ENCODE data around the gene CD180. TPM values are rescaled to one million over a fixed set of nuclear protein-coding genes. Genes with fewer than 3 reads are reported as not detected.

CD180 gene
- total and polyA plus RNA-seq, 2 donors (not counting 3 experiments of a cell fraction or from before 2014, with no cell fraction given): not detected

DNA sequence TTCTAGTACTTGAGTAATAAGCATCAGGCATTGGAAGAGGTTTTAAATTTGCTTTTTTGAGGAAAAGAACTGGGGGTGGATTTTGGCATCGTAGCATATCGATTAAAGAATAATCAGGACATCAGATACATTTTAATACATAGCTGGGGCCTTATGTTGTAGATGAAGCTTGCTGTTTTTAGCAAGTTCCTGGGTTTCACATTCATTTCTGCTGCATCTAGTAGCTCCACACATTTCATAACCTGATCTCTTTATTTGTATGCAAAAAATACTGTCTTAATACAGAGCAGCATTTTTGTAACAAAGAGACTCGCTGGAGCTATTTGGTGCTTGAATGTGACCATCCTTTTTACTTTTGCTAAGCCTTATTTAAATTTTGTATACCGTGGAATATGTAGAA, 28.5 kb downstream of the CD180 start:
- ChIA-PET POLR2A (no interaction called here), CTCF (interaction anchor here (0.8 to 9.5 kb wide), 6 partner anchors 8 to 1085 kb away, joined by 3 to 126 read pairs (median 12); no protein-coding TSS in a partner anchor)
- H3K9ac ChIP-seq (replicated peaks; ENCODE audit: extremely low read depth, insufficient read depth, low read length): no peak overlapping the region
- H3K36me3 ChIP-seq (ENCODE audit: control insufficient read depth in 2 of 2, extremely low read depth in 1 of 2, insufficient read depth in 2 of 2, low read length in 2 of 2): peaks cover 23 to 28% of the 10 kb centered on the region in 2 experiments
- H3K9me1 ChIP-seq (replicated peaks; ENCODE audit: control insufficient read depth, extremely low read depth, insufficient read depth, low read length): no peaks in the 10 kb centered on the region
- no peak overlapping the region for H3K27ac ChIP-seq (ENCODE audit: insufficient read depth, low read depth, low read length)
- peaks cover 8% of the 10 kb centered on the region for H3K4me1 ChIP-seq (ENCODE audit: control insufficient read depth, extremely low read depth, insufficient read depth, low read length)
- H3K4me2 ChIP-seq (ENCODE audit: insufficient read depth, low read length): no peak overlapping the region
- no peaks in the 10 kb centered on the region for H3K27me3 ChIP-seq (ENCODE audit: control insufficient read depth in 2 of 2, insufficient read depth in 2 of 2, low read length in 2 of 2)
- no peaks in the 10 kb centered on the region for H4K20me1 ChIP-seq (replicated peaks; ENCODE audit: control insufficient read depth, extremely low read depth, insufficient read depth, low read length)
- no peak overlapping the region for H3K4me3 ChIP-seq (replicated peaks in 1 of 3; ENCODE audit: insufficient read depth in 1 of 3, low read depth in 1 of 3, low read length in 3 of 3)
- TF ChIP-seq FOS (IDR thresholded peaks at IDR 0.05; ENCODE audit: borderline replicate concordance, insufficient read depth, low read length): no peak
- no peaks in the 10 kb centered on the region for H3K9me3 ChIP-seq (replicated peaks; ENCODE audit: control insufficient read depth, insufficient read depth, low read length)
- H2AFZ ChIP-seq (ENCODE audit: low read depth, low read length): no peak overlapping the region
- intact Hi-C loops (cut with micrococcal nuclease) (no loop called here), dilution Hi-C loops (cut with MboI; ENCODE audit: extremely low pct_ligation_motif_present, low sequenced_read_pairs) (loop anchor here (25.0 kb wide), 1 partner anchor 1094 kb away; no protein-coding TSS in a partner anchor)
- no peaks in the 10 kb centered on the region for H3K79me2 ChIP-seq (ENCODE audit: control insufficient read depth, insufficient read depth, low read length)
- no TSS peak for BruUV-seq (replicated peaks)
- FAIRE-seq (no peak), DNase-seq (ENCODE audit: low read depth, low spot score) (no peak)

DNA sequence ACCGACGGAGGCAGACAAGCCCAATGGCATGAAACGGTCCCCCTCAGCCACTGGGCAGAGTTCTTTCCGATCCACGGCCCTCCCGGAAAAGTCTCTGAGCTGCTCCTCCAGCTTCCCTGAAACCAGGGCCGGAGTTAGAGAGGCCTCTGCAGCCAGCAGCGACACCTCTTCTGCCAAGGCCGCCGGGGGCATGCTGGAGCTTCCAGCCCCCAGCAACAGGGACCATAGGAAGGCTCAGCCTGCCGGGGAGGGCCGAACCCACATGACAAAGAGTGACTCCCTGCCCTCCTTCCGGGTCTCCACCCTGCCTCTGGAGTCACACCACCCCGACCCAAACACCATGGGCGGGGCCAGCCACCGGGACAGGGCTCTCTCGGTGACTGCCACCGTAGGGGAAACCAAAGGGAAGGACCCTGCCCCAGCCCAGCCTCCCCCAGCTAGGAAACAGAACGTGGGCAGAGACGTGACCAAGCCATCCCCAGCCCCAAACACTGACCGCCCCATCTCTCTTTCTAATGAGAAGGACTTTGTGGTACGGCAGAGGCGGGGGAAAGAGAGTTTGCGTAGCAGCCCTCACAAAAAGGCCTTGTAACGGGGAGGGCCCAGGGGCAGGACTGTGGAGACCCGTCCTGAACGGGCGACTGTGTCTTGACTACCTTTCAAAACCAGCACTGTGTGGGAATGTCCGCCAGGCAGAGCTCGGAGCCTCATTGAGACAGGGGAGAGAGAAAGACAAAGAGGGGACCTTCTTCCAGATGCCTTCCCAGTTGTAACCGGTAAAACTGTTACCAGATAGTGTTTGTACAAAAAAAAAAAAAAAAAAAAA, 29.9 kb downstream of the CD180 start:
- peak overlapping the region; percentile 24 for H3K9ac ChIP-seq (replicated peaks; ENCODE audit: extremely low read depth, insufficient read depth, low read length)
- peaks cover 30 to 38% of the 10 kb centered on the region in 2 experiments for H3K36me3 ChIP-seq (ENCODE audit: control insufficient read depth in 2 of 2, extremely low read depth in 1 of 2, insufficient read depth in 2 of 2, low read length in 2 of 2)
- peaks cover 8% of the 10 kb centered on the region for H3K4me1 ChIP-seq (ENCODE audit: control insufficient read depth, extremely low read depth, insufficient read depth, low read length)
- no peak overlapping the region for H3K4me3 ChIP-seq (replicated peaks in 1 of 3; ENCODE audit: insufficient read depth in 1 of 3, low read depth in 1 of 3, low read length in 3 of 3)
- H3K4me2 ChIP-seq (ENCODE audit: insufficient read depth, low read length): peak overlapping the region; percentile 4
- peak overlapping the region; percentile 69 for H2AFZ ChIP-seq (ENCODE audit: low read depth, low read length)
- ChIA-PET POLR2A (no interaction called here), CTCF (interaction anchor here (0.7 to 9.5 kb wide), 19 partner anchors 8 to 1105 kb away, joined by 3 to 126 read pairs (median 4); no protein-coding TSS in a partner anchor)
- DNase-seq (ENCODE audit: low read depth, low spot score) (no peak), FAIRE-seq (no peak)
- dilution Hi-C loops (cut with MboI; ENCODE audit: extremely low pct_ligation_motif_present, low sequenced_read_pairs): loop anchor here (25.0 kb wide), 1 partner anchor 1096 kb away; no protein-coding TSS in a partner anchor
- H3K79me2 ChIP-seq (ENCODE audit: control insufficient read depth, insufficient read depth, low read length): no peaks in the 10 kb centered on the region
- no peaks in the 10 kb centered on the region for H3K9me3 ChIP-seq (replicated peaks; ENCODE audit: control insufficient read depth, insufficient read depth, low read length)
- no peaks in the 10 kb centered on the region for H3K9me1 ChIP-seq (replicated peaks; ENCODE audit: control insufficient read depth, extremely low read depth, insufficient read depth, low read length)
- intact Hi-C loops (cut with micrococcal nuclease): loop anchor here (1.0 kb wide), 3 partner anchors 43 to 1106 kb away; no protein-coding TSS in a partner anchor
- no peaks in the 10 kb centered on the region for H3K27me3 ChIP-seq (ENCODE audit: control insufficient read depth in 2 of 2, insufficient read depth in 2 of 2, low read length in 2 of 2)
- H3K27ac ChIP-seq (ENCODE audit: insufficient read depth, low read depth, low read length): peak overlapping the region; percentile 42
- H4K20me1 ChIP-seq (replicated peaks; ENCODE audit: control insufficient read depth, extremely low read depth, insufficient read depth, low read length): no peaks in the 10 kb centered on the region
- TF ChIP-seq JUN (IDR thresholded peaks at IDR 0.05; ENCODE audit: borderline replicate concordance, insufficient read depth, insufficient read length, low read depth) (no peak), MYC (IDR thresholded peaks at IDR 0.05; ENCODE audit: low read depth, low read length) (no peak), GATA2 (IDR thresholded peaks at IDR 0.05; ENCODE audit: insufficient read depth, insufficient read length, low read depth, low read length) (no peak), EZH2 (IDR thresholded peaks at IDR 0.05; ENCODE audit: borderline replicate concordance, low read depth, low read length, severe bottlenecking) (no peak), POLR2AphosphoS5 (IDR thresholded peaks at IDR 0.05; ENCODE audit: insufficient read depth, low read depth, low read length) (no peak), FOS (IDR thresholded peaks at IDR 0.05; ENCODE audit: borderline replicate concordance, insufficient read depth, low read length) (no peak), POLR2A (IDR thresholded peaks at IDR 0.05; ENCODE audit: low read depth, low read length) (no peak)
- TF ChIP-seq, protein P1, sequence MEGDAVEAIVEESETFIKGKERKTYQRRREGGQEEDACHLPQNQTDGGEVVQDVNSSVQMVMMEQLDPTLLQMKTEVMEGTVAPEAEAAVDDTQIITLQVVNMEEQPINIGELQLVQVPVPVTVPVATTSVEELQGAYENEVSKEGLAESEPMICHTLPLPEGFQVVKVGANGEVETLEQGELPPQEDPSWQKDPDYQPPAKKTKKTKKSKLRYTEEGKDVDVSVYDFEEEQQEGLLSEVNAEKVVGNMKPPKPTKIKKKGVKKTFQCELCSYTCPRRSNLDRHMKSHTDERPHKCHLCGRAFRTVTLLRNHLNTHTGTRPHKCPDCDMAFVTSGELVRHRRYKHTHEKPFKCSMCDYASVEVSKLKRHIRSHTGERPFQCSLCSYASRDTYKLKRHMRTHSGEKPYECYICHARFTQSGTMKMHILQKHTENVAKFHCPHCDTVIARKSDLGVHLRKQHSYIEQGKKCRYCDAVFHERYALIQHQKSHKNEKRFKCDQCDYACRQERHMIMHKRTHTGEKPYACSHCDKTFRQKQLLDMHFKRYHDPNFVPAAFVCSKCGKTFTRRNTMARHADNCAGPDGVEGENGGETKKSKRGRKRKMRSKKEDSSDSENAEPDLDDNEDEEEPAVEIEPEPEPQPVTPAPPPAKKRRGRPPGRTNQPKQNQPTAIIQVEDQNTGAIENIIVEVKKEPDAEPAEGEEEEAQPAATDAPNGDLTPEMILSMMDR (IDR thresholded peaks at IDR 0.05; ENCODE audit: extremely low read depth in 1 of 2, insufficient read depth in 1 of 2, low read depth in 1 of 2, low read length in 2 of 2): no peak
- TF ChIP-seq, protein P2, sequence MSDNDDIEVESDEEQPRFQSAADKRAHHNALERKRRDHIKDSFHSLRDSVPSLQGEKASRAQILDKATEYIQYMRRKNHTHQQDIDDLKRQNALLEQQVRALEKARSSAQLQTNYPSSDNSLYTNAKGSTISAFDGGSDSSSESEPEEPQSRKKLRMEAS (IDR thresholded peaks at IDR 0.05; ENCODE audit: insufficient read depth, insufficient read length): no peak
- TSS peak; percentile 1 for BruUV-seq (replicated peaks)
